GM18867 (cell line): Measurements from ENCODE around the gene BSG.
A peak's percentile ranks its signal among the peaks of the same experiment; 100 is the strongest.

Experiments used
- ATAC-seq: cut with Tn5 transposase; IDR thresholded peaks from one replicate; pipeline ENCODE4 v1.9.1; 2021; ENCODE audit warnings: mild to moderate bottlenecking, moderate library complexity; ENCODE audit not compliant: unreplicated experiment

Gene BSG

GRCh38 chr19:572140-572742, at the start of gene BSG:
BSG (plus strand) TSS chr19:572596; CDS start chr19:572635, 39 bp downstream.
- peak; percentile 74 for ATAC-seq

GRCh38 chr19:522726-523125, 49.7 kb upstream of the BSG start:
- no peak for ATAC-seq

DNA sequence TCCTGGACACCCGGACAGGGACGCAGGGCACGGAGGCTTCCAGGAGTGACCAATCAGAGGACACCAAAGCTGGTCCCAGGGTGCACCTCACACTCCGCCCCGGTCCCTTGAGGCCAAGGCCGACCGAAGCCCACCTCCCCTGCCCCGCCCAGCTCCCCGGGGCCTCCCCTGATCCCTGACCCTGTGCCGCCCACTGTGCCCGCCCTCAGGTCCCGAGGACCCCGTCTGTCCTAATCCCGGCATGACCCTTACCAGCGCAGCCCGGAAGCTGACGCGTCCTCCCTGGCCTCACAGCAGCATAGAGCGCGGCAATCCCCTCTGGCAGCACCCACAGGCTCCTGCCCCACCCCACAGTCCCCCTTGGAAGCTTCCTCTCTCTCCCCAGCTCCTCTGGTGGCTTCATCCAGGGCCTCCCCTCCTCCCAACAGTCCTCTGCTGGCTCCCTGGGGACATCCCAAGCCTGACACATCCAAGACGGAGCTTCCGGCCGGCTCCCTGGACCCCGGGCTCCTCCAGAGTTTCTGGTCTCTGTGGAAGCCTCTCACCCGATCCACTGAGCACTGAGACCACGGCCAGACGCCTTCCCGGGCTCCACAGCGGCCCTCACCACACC, 48.2 kb upstream of the BSG start:
- no peak for ATAC-seq

DNA sequence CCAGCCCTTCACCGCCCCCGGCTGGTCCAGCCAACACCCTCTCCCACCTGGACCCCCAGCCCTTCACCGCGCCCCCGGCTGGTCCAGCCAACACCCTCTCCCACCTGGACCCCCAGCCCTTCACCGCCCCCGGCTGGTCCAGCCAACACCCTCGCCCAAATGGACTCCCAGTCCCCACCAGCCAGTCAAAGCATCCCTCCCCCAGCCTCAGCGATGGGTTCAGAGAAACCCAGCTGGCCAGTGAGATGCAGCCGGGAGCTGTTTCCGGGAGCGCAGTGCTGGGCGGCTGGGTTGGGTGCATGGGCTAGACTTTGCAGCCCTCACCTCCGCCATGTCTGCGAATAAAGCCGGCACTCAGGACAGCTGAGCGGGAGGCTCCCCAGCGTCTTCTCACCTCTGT, 47.4 kb upstream of the BSG start:
- no peak for ATAC-seq

GRCh38 chr19:525857-526419, 46.5 kb upstream of the BSG start:
- no peak for ATAC-seq

- ATAC-seq: no peak
These were observed 42.0 kb upstream of the BSG start for GRCh38 chr19:530134-531008.

DNA sequence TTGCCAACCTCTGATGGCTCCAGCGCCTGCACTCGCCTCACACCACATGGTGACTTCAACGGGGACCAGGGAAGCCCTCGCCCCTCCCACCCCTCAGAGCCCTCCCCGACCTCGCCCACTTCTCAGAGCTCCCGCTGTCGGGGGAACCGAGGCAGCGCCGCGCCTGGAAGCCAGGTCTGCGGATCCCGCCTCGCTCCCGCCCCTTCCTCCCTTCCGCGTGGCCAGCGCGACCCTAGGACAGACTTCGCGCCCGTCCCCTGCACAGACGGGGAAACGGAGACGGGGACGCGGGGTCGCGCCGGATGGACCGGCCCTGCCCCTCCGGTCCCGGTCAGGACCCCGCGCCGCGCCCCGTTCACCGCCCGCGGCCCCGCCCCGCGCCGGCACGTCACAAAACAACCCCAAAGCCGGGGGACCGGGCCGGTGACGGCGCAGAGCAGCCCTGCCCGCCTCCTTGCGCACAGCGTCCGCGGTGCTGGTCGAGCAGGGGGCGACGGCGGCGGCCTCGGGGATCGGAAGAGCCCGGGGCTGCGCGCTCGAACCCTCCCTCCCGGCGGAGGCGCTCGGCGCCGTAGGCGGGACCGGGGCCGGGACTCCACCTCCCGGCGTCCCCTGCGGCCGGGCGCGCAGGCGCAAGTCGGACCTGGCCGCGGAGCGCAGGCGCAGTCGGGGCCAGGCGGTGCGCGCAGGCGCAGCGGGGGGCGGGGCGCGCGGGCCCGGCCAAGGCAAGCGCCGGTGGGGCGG, 41.2 kb upstream of the BSG start:
- peak; percentile 74 for ATAC-seq

GRCh38 chr19:531753-532560, 40.4 kb upstream of the BSG start, which contains the start of gene CDC34:
CDC34 (plus strand) TSS chr19:531760; CDS start chr19:531932, 172 bp downstream.
- ATAC-seq: peak; percentile 6

DNA sequence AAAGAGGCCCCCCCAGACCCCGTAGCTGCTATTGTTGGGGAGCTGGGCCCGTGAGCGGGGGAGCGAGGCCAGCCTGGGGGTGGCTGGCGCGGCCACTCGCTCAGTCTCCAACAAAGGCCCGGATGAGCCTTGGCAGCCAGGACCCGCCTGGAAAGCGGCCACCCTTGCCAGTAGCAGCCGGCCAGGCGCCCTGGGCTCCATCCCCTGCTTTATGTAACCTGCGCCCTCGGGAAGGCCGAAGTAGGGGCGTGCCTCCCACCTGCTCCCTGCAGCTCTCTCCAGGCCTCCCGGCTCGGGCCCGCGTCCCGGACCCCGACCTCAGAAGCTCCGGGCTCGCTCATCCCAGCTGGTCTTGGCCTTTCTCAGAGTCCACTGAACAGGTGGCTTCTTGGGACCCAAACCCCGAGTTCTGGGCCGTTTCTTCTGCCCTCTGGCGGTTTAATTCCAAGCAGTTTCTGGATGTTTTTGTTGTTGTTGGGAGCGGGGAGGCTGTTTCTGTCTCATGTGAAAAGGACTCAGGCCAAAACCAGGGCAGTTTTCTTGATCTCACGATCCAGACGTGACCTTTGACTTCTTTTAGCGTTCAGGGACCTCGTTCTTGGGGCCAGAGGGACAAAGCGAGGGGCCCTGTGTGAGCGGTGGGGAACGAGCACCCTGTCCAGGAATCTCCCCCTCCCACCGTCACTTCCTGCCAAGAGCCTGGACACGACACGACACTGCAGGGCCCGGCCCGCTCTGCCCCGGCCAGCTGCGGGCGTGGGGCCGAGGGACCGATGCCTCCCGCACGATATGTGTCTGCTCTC, 39.6 kb upstream of the BSG start:
- no peak for ATAC-seq

DNA sequence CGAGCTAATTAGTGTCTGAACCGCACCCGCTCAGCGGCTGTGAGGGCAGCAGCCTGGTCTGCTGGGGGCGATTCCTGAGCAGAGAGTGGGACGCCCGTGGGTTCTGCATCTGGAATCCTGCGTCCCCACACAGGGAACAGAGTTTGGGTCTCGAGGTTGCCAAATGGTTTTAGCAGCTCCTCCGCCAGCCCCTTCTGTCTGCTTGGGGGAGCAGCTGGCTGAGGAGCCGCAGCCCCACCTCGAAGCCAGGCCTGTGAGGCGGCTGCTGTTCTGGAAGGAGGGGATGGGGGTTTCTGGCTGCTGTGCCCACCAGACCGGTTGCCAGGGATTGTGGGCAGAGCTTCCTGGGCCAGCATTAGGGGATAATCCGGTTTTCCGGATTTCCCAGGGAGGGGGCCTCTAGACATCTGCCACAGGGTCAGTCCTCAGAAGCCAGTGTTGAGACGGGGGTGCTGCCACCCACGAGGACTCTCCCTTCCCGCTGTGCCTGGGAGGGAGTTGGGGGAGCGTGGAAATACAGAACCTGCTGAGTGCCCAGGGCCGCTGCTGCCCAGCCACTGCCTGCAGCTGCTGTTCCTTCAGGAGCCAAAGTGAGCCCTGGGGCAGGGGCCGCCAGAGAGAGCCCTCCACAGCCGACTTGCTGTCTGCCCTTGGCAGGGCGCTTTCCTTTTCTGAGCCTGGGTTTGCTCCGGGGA, 38.9 kb upstream of the BSG start:
- no peak for ATAC-seq

DNA sequence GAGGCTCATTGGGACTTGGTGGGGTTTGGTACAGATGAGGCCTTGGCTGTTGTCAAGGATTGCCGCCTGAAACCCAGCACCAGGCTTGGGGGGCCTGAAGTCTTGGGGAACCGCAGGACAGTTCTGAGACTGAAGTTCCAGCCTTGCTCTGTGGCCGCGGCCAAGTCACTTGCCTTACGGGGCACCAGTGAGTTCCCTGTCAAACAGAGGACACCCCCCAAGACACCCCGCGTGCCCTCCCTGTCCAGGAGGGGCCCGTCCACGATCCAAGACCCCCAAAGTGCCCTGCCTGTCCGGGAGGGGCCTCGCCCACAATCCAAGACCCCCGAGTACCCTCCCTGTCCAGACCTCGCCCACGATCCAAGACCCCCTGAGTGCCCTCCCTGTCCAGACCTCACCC, 38.3 kb upstream of the BSG start:
- no peak for ATAC-seq

DNA sequence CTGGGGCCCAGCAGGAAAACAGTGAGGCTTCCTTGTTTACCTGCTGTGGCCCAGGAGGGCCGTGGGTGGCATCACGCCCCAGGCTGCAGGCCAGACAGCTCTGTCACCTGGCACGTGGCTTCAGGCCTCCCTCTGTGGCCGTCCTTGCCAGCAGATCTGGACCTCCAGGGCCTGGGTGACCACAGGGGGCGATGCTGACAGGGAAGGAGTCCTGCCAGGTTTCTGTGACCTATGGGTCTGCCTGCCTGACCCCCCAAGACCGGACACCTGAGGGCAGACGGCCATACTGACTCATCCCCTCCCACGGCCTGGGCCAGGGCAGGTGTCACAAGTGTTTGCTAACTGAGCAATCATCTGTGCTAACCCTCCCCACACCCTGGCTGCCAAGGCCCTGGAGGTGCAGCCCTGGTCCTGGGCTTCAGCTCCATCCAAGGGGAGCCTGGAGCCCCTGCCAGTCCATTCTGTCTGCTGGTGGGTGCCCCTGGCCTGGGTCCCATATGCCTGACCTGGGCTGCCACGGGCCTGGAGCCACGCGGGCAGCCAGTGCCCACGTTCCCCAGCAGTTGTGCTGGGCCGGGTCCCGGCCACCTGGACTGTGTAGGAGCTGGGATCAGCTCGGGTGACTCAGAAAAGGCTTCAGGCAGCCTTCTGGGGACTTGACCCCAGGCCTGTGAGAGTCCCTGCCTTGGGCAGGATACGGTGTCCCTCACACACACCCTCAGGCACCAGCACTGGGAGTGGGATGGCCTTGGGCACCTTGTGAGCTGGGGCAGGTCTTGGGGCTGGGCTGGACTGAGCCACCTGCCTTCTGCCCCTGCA, 37.2 kb upstream of the BSG start:
- no peak for ATAC-seq

DNA sequence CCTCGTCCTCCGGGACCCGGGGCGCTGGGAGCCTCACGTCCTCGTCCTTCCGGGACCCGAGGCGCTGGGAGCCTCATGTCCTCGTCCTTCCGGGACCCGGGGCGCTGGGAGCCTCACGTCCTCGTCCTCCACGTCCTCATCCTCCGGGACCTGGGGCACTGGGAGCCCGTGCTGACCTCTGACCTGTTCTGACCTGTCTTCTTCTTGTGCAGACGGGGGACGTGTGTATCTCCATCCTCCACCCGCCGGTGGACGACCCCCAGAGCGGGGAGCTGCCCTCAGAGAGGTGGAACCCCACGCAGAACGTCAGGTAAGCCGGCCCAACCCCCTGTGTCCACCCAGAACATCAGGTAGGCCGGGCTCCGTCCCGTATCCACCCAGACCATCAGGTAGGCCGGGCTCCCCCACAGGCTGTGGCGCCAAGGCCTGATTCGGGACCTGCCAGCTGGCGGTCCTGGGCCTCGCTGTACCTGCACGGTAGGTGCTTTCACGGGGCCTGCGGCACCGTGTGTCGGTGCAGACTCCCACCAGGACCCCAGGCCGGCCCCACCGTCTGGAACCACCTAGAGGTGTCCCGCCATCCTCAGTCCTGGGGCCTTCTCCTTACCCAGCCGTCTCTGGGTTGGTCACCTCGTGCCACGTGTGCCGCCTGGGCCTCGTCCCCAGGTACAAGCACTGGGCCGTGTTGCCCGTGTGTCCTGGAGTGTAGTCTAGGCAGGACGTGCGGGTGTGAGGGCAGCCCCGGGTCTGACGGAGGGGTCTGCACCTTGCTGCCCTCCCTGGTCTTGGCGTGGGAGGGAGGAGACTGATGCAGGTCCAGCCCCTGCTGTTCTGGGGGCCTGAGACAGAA, 36.1 kb upstream of the BSG start:
- ATAC-seq: no peak

- no peak for ATAC-seq
These were observed 35.5 kb upstream of the BSG start for GRCh38 chr19:536881-537404.

DNA sequence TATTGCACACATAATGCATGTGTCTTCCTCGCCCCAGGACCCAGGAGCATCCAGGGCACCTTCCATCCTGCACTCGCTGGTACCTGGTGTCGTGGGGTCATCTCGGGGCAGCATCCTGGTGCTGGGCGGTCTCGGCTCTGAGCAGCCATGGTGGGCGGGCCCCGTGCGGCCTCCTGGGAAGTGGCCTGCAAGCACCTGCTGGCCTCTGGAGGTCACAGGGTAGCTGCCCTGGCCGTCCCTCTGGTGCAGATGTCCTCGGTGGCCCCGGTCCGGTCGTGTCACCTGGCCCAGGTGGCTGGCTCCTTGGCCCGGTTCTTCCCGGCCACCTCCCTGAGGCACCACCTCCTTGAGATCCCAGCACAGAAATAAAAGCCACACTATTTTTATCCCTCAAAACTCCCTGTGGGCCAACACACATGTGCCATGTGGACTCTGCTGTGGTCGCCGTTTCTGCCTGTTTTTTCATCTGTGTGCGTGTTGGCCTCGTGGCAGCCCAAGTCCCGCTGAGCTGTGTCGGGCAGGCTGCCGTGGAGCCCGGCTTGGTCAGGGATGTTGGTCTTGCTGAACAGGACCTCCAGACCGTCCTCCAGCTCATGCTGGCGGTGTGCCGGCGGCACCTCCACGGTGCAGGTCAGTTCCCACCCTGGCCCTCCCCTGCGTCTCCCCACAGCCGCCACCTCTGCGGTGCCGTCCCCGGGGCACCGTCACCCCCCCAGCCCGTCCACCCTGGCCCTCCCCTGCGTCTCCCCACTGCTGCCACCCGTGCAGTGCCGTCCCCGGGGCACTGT, 33.6 kb upstream of the BSG start:
- no peak for ATAC-seq
